ENCODE data around the gene SIX1.

DNA sequence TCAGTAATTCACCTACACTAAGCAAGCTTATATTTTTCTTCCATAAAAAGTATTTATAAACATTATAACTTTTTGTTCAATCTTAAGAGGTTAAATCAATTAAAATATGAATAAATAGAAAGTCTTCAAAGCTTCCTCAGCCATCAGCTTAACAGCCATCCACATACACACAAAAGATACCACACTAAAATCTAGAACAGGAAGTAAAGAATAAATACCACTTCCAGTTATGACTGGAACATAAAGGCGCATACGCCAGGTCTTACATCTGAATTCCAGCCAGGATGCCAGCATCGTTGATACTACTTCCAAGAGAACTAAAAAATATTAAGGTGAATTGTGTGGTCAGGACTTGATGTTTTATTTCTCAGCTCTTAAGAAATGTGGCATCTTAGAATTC, 17.0 kb downstream of the SIX1 start:
- TF ChIP-seq, protein P1, sequence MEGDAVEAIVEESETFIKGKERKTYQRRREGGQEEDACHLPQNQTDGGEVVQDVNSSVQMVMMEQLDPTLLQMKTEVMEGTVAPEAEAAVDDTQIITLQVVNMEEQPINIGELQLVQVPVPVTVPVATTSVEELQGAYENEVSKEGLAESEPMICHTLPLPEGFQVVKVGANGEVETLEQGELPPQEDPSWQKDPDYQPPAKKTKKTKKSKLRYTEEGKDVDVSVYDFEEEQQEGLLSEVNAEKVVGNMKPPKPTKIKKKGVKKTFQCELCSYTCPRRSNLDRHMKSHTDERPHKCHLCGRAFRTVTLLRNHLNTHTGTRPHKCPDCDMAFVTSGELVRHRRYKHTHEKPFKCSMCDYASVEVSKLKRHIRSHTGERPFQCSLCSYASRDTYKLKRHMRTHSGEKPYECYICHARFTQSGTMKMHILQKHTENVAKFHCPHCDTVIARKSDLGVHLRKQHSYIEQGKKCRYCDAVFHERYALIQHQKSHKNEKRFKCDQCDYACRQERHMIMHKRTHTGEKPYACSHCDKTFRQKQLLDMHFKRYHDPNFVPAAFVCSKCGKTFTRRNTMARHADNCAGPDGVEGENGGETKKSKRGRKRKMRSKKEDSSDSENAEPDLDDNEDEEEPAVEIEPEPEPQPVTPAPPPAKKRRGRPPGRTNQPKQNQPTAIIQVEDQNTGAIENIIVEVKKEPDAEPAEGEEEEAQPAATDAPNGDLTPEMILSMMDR (conservative IDR thresholded peaks at IDR 0.05; ENCODE audit: low read depth in 2 of 2), result no peak
- TF ChIP-seq, protein P2, sequence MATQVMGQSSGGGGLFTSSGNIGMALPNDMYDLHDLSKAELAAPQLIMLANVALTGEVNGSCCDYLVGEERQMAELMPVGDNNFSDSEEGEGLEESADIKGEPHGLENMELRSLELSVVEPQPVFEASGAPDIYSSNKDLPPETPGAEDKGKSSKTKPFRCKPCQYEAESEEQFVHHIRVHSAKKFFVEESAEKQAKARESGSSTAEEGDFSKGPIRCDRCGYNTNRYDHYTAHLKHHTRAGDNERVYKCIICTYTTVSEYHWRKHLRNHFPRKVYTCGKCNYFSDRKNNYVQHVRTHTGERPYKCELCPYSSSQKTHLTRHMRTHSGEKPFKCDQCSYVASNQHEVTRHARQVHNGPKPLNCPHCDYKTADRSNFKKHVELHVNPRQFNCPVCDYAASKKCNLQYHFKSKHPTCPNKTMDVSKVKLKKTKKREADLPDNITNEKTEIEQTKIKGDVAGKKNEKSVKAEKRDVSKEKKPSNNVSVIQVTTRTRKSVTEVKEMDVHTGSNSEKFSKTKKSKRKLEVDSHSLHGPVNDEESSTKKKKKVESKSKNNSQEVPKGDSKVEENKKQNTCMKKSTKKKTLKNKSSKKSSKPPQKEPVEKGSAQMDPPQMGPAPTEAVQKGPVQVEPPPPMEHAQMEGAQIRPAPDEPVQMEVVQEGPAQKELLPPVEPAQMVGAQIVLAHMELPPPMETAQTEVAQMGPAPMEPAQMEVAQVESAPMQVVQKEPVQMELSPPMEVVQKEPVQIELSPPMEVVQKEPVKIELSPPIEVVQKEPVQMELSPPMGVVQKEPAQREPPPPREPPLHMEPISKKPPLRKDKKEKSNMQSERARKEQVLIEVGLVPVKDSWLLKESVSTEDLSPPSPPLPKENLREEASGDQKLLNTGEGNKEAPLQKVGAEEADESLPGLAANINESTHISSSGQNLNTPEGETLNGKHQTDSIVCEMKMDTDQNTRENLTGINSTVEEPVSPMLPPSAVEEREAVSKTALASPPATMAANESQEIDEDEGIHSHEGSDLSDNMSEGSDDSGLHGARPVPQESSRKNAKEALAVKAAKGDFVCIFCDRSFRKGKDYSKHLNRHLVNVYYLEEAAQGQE (IDR thresholded peaks at IDR 0.05; ENCODE audit: unreplicated experiment), result no peak
- TF ChIP-seq POLR2AphosphoS5 (IDR thresholded peaks at IDR 0.05; ENCODE audit: low read depth), result no peak
- no peak for TF ChIP-seq EZH2phosphoT487 (IDR thresholded peaks at IDR 0.05; ENCODE audit: unreplicated experiment)
- TF ChIP-seq EZH2 (IDR thresholded peaks at IDR 0.05; ENCODE audit: low read depth, unreplicated experiment), result no peak
